Measurements from ENCODE around the gene TGFBR2. TPM values are rescaled to one million over a fixed set of nuclear protein-coding genes. Genes with fewer than 3 reads are reported as not detected.
A peak's percentile ranks its signal among the peaks of the same experiment; 100 is the strongest.

TGFBR2 gene
- total and polyA plus RNA-seq, 3 experiments from 2014 or later, result 55.3 to 108 (median 56.3) TPM

DNA sequence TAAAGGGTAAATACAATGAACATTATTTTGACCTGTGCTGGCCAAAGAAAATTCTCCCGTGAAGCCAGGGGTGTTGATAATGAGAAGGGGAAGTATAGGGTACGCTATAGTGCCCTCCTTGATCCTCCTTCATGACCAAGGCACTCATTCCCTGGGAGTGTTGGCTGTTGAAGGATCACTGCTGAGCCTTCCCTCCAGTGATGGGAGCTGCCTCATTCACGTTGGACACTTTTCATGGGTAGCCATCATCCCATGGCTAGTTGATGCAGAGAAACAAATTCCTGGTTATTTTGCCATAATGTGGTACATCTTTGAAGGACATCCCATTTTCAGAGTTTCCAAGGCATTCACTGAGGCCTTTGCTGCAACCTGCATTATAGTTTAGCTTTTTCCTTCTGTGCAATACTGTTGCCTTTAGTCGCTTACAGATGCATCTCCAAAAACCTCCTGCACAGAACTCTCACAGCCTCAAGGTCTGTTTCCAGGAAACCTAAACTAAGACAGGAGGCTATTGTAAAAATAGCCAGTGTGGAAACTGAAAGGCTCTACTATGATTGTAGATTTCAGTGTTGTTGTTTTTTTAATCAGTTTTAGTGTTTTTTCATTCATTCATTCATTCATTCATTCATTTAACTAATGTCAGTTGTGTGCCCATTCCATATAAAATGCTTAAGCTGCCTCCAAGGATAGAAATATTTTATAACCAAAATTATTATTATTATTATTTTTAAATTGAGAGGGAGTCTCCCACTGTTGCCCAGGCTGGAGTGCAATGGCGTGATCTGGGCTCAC is 40.8 kb downstream of the TGFBR2 start:
- ChIA-PET CTCF (interaction anchor here (1.3 to 3.8 kb wide), 5 partner anchors 9 to 24 kb away, joined by 3 to 12 read pairs (median 5); no protein-coding TSS in a partner anchor), POLR2A (interaction anchor here (0.6 to 1.9 kb wide), 9 partner anchors 8 to 970 kb away, joined by 3 to 6 read pairs (median 4); no protein-coding TSS in a partner anchor)
- peaks cover 55% of the 10 kb centered on the region for H3K36me3 ChIP-seq (ENCODE audit: insufficient read depth, low read length)
- Mint-ChIP-seq H3K27me3 (no peaks in the 10 kb centered on the region), H3K4me1 (peaks cover 84 to 100% (median 98%) of the 10 kb centered on the region in 3 donors), H3K36me3 (peaks cover 8 to 71% (median 41%) of the 10 kb centered on the region in 3 donors), H3K9me3 (no peaks in the 10 kb centered on the region), H3K27ac (peak overlapping the region; percentile 85 to 98 (median 92)), H3K4me3 (peak overlapping the region in 4 of 7 donors; percentile 53 to 63 (median 58))
- peaks cover 98% of the 10 kb centered on the region for H3K4me1 ChIP-seq (ENCODE audit: insufficient read depth, low read length)
- DNase-seq, result no peak
- no peaks in the 10 kb centered on the region for H3K9me3 ChIP-seq (ENCODE audit: low read length)
- H3K4me3 ChIP-seq (ENCODE audit: low read length), result no peak overlapping the region
- H3K27ac ChIP-seq (ENCODE audit: low read depth, low read length), result no peak overlapping the region
- no peaks in the 10 kb centered on the region for H3K27me3 ChIP-seq (ENCODE audit: insufficient read depth, low read length, poor library complexity, severe bottlenecking)

GRCh38 chr3:30648670-30649357 is 42.4 kb downstream of the TGFBR2 start:
- Mint-ChIP-seq H3K27me3 (no peaks in the 10 kb centered on the region), H3K27ac (peak overlapping the region in 7 of 8 donors; percentile 70 to 99 (median 85)), H3K36me3 (peaks cover 8 to 86% (median 44%) of the 10 kb centered on the region in 3 donors), H3K9me3 (no peaks in the 10 kb centered on the region), H3K4me3 (peak overlapping the region in 4 of 7 donors; percentile 2 to 54 (median 26)), H3K4me1 (peaks cover 83 to 100% (median 99%) of the 10 kb centered on the region in 3 donors)
- Histone ChIP-seq H3K27ac (ENCODE audit: low read depth, low read length) (no peak overlapping the region), H3K9me3 (ENCODE audit: low read length) (no peaks in the 10 kb centered on the region), H3K4me3 (ENCODE audit: low read length) (no peak overlapping the region), H3K4me1 (ENCODE audit: insufficient read depth, low read length) (peaks cover 96% of the 10 kb centered on the region), H3K36me3 (ENCODE audit: insufficient read depth, low read length) (peaks cover 55% of the 10 kb centered on the region), H3K27me3 (ENCODE audit: insufficient read depth, low read length, poor library complexity, severe bottlenecking) (no peaks in the 10 kb centered on the region)
- ChIA-PET POLR2A (interaction anchor here (1.0 kb wide), 1 partner anchor 31 kb away, joined by 4 read pairs; no protein-coding TSS in a partner anchor), CTCF (interaction anchor here (0.8 to 3.8 kb wide), 4 partner anchors 10 to 33 kb away, joined by 3 to 12 read pairs (median 6); no protein-coding TSS in a partner anchor)
- no peak for DNase-seq

DNA sequence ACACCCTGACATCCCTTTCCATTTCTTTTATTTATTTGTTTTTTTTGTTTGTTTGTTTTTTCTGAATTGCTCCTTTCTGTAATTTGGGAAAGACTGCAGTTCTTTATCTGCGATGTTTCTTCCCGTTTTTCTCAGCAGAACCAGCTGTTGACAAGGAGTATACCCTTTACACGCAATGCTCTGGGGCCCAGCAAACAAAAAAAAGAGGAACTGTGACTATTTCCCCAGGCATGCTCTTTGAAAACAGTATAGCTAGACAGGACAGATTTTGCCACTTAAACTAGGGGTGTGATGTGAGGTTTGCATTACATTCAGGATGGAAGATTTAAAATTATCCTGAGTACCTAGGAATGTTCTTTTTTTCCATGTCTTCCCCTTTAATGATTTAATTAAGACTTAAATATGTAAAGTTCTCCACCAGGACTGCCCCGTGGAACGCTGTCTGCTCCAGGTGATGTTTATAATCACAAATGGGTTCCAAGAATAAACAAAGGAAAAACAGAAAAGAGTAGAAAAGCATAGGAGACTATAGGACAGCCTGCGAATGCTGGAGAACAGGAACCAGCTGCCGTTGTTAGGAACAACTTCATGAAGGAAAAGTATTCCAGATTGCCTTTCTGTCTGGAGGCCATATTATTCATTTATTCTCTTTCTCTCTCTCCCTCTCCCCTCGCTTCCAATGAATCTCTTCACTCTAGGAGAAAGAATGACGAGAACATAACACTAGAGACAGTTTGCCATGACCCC is 43.3 kb downstream of the TGFBR2 start:
- no peak overlapping the region for H3K4me3 Mint-ChIP-seq
- Histone ChIP-seq H3K4me3 (ENCODE audit: low read length) (no peak overlapping the region), H3K9me3 (ENCODE audit: low read length) (no peaks in the 10 kb centered on the region), H3K27ac (ENCODE audit: low read depth, low read length) (no peak overlapping the region), H3K4me1 (ENCODE audit: insufficient read depth, low read length) (peaks cover 96% of the 10 kb centered on the region), H3K36me3 (ENCODE audit: insufficient read depth, low read length) (peaks cover 62% of the 10 kb centered on the region), H3K27me3 (ENCODE audit: insufficient read depth, low read length, poor library complexity, severe bottlenecking) (no peaks in the 10 kb centered on the region)
- peak overlapping the region in 7 of 8 donors; percentile 37 to 99 (median 75) for H3K27ac Mint-ChIP-seq
- DNase-seq, result no peak
- peaks cover 12 to 95% (median 49%) of the 10 kb centered on the region in 3 donors for H3K36me3 Mint-ChIP-seq
- no peaks in the 10 kb centered on the region for H3K27me3 Mint-ChIP-seq
- H3K9me3 Mint-ChIP-seq, result no peaks in the 10 kb centered on the region
- ChIA-PET POLR2A (interaction anchor here (0.8 kb wide), 1 partner anchor 12 kb away, joined by 4 read pairs; no protein-coding TSS in a partner anchor), CTCF (interaction anchor here (0.5 to 3.8 kb wide), 3 partner anchors 8 to 19 kb away, joined by 3 to 12 read pairs (median 5); no protein-coding TSS in a partner anchor)
- H3K4me1 Mint-ChIP-seq, result peaks cover 83 to 100% (median 99%) of the 10 kb centered on the region in 3 donors

DNA sequence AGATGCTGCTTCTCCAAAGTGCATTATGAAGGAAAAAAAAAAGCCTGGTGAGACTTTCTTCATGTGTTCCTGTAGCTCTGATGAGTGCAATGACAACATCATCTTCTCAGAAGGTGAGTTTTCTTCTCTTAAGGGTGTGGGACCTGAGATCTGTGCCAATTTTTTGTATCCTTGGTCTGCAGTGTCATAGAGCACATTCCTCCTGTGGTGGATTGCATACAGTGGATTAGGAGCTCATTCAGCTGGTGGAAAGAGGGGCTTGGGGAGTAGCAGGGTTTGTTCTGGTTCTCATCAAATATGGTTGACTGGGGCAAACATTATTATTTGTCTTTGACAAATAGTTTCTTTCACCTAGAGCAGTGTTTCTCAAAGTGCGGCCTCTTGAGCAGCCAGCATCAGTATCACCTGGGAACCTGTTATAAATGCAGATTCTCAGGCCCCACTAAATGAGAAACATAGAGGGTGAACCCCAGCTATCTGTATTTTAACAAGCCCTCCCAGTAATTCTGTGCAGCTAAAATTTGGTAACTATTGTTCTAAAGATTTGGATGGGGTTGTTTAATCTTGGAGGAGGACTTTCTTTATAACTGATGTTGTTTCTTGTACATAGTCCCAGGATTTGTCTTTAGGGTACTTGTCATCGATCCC is 44.1 kb downstream of the TGFBR2 start:
- DNase-seq, result no peak
- H3K4me1 ChIP-seq (ENCODE audit: insufficient read depth, low read length), result peaks cover 96% of the 10 kb centered on the region
- Mint-ChIP-seq H3K4me1 (peaks cover 84 to 100% (median 99%) of the 10 kb centered on the region in 3 donors), H3K9me3 (no peaks in the 10 kb centered on the region), H3K27ac (peak overlapping the region; percentile 43 to 99 (median 72)), H3K27me3 (no peaks in the 10 kb centered on the region), H3K4me3 (peak overlapping the region in 2 of 7 donors; percentile 6 to 39), H3K36me3 (peaks cover 15 to 97% (median 54%) of the 10 kb centered on the region in 3 donors)
- no peak overlapping the region for H3K4me3 ChIP-seq (ENCODE audit: low read length)
- no peak overlapping the region for H3K27ac ChIP-seq (ENCODE audit: low read depth, low read length)
- H3K9me3 ChIP-seq (ENCODE audit: low read length), result no peaks in the 10 kb centered on the region
- peaks cover 62% of the 10 kb centered on the region for H3K36me3 ChIP-seq (ENCODE audit: insufficient read depth, low read length)
- ChIA-PET CTCF (interaction anchor here (1.4 to 3.8 kb wide), 2 partner anchors 9 to 15 kb away, joined by 5 to 12 read pairs; no protein-coding TSS in a partner anchor), POLR2A (interaction anchor here (0.8 kb wide), 1 partner anchor 15 kb away, joined by 4 read pairs; no protein-coding TSS in a partner anchor)
- H3K27me3 ChIP-seq (ENCODE audit: insufficient read depth, low read length, poor library complexity, severe bottlenecking), result no peaks in the 10 kb centered on the region

DNA sequence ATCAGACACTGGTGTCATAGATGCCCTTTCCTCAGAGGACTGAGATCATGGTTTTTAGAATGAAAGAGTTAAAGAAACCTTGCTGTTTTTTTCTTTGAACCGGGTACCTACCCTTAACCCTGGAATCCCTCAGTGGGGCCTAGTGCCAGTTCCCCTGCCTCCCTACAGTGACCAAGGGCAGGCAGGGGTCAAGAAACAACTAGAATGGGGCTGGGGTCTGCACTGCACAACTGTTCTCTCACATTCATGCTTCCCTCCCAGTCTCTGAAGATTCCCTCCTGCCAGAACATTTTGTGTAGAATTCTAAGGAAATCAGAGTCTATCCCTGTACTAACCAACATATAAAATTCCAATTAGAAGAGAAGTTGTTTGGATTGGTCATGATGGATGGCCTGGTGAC is 47.9 kb downstream of the TGFBR2 start:
- DNase-seq, result no peak
- POLR2A ChIA-PET, result interaction anchor here (1.0 to 3.4 kb wide), 5 partner anchors 7 to 47 kb away, joined by 4 to 18 read pairs (median 10); partner anchors contain the start of gene TGFBR2
- Mint-ChIP-seq H3K36me3 (peaks cover 7 to 91% (median 51%) of the 10 kb centered on the region in 3 donors), H3K9me3 (no peaks in the 10 kb centered on the region), H3K4me3 (peak overlapping the region in 5 of 7 donors; percentile 22 to 79 (median 75)), H3K4me1 (peaks cover 89 to 100% (median 100%) of the 10 kb centered on the region in 3 donors), H3K27ac (peak overlapping the region; percentile 90 to 99 (median 96)), H3K27me3 (no peaks in the 10 kb centered on the region)
- peaks cover 99% of the 10 kb centered on the region for H3K4me1 ChIP-seq (ENCODE audit: insufficient read depth, low read length)
- no peaks in the 10 kb centered on the region for H3K9me3 ChIP-seq (ENCODE audit: low read length)
- no peaks in the 10 kb centered on the region for H3K27me3 ChIP-seq (ENCODE audit: insufficient read depth, low read length, poor library complexity, severe bottlenecking)
- peak overlapping the region; percentile 19 for H3K4me3 ChIP-seq (ENCODE audit: low read length)
- CTCF ChIA-PET, result interaction anchor here (1.1 to 2.1 kb wide), 2 partner anchors 15 to 335 kb away, joined by 3 to 5 read pairs; no protein-coding TSS in a partner anchor
- H3K36me3 ChIP-seq (ENCODE audit: insufficient read depth, low read length), result peaks cover 43% of the 10 kb centered on the region
- peak overlapping the region; percentile 29 for H3K27ac ChIP-seq (ENCODE audit: low read depth, low read length)

- H3K27ac ChIP-seq (ENCODE audit: low read depth, low read length), result peak overlapping the region; percentile 29
- Mint-ChIP-seq H3K4me1 (peaks cover 85 to 99% (median 97%) of the 10 kb centered on the region in 3 donors), H3K27me3 (no peaks in the 10 kb centered on the region), H3K9me3 (no peaks in the 10 kb centered on the region), H3K36me3 (peaks cover 7 to 84% (median 45%) of the 10 kb centered on the region in 3 donors), H3K27ac (peak overlapping the region; percentile 90 to 99 (median 96)), H3K4me3 (peak overlapping the region; percentile 18 to 79 (median 75))
- H3K4me1 ChIP-seq (ENCODE audit: insufficient read depth, low read length), result peaks cover 99% of the 10 kb centered on the region
- no peaks in the 10 kb centered on the region for H3K27me3 ChIP-seq (ENCODE audit: insufficient read depth, low read length, poor library complexity, severe bottlenecking)
- H3K36me3 ChIP-seq (ENCODE audit: insufficient read depth, low read length), result peaks cover 39% of the 10 kb centered on the region
- peak in 3 of 5 donors; percentile 51 to 85 (median 71) for DNase-seq
- peak overlapping the region; percentile 46 for H3K4me3 ChIP-seq (ENCODE audit: low read length)
- ChIA-PET CTCF (interaction anchor here (0.9 to 2.1 kb wide), 12 partner anchors 8 to 877 kb away, joined by 3 to 11 read pairs (median 4); partner anchors contain the start of gene STT3B), POLR2A (interaction anchor here (1.0 to 3.4 kb wide), 11 partner anchors 8 to 48 kb away, joined by 3 to 18 read pairs (median 6); partner anchors contain the start of gene TGFBR2)
- H3K9me3 ChIP-seq (ENCODE audit: low read length), result no peaks in the 10 kb centered on the region
Measured at GRCh38 chr3:30655187-30655812, 48.9 kb downstream of the TGFBR2 start.

All from CD8-positive, alpha-beta memory T cell (primary cell).